Measurements from ENCODE around the gene RASGEF1C.

GRCh38 chr5:180143656-180144364 is 65.2 kb downstream of the RASGEF1C start:
- TF ChIP-seq CTCF (IDR thresholded peaks at IDR 0.05): no peak
- TF ChIP-seq POLR2A (IDR thresholded peaks at IDR 0.05): no peak
- no peak for TF ChIP-seq POLR2AphosphoS5 (IDR thresholded peaks at IDR 0.05)
